Endothelial cell (in vitro differentiated cells): ENCODE data around the gene UXS1. TPM values are rescaled to one million over a fixed set of nuclear protein-coding genes. Genes with fewer than 3 reads are reported as not detected.

Experiments used
- DNase-seq: peaks from one replicate; pipeline ENCODE4 v3.0.0; 2021; ENCODE audit warnings: low spot score
- H3K27ac Mint-ChIP-seq: one replicate; pipeline ENCODE4 v1.8.0; 2021; ENCODE audit warnings: mixed read lengths, inconsistent platforms; ENCODE audit not compliant: unreplicated experiment
- H3K27me3 Mint-ChIP-seq: one replicate; pipeline ENCODE4 v1.8.0; 2021; ENCODE audit warnings: mild to moderate bottlenecking, moderate library complexity, mixed read lengths, inconsistent platforms; ENCODE audit not compliant: unreplicated experiment
- H3K36me3 Mint-ChIP-seq: one replicate; pipeline ENCODE4 v1.8.0; 2021; ENCODE audit warnings: mild to moderate bottlenecking, low read depth, mixed read lengths, inconsistent platforms; ENCODE audit not compliant: unreplicated experiment
- H3K4me1 Mint-ChIP-seq: one replicate; pipeline ENCODE4 v1.8.0; 2021; ENCODE audit warnings: mild to moderate bottlenecking, mixed read lengths, inconsistent platforms; ENCODE audit not compliant: unreplicated experiment
- H3K4me3 Mint-ChIP-seq: one replicate; pipeline ENCODE4 v1.8.0; 2021; ENCODE audit warnings: mild to moderate bottlenecking, mixed read lengths, inconsistent platforms; ENCODE audit not compliant: unreplicated experiment
- H3K9me3 Mint-ChIP-seq: one replicate; pipeline ENCODE4 v1.8.0; 2021; ENCODE audit warnings: mixed read lengths, inconsistent platforms; ENCODE audit not compliant: unreplicated experiment
- CTCF ChIP-seq: fragments of 200-600 bp; sonication (generic); IDR thresholded peaks from one replicate; pipeline ENCODE4 v1.5.0; 2021; ENCODE audit warnings: antibody characterized with exemption; ENCODE audit not compliant: unreplicated experiment
- total RNA-seq: library from RNA; stranded (reverse); fragmentation: NEBNext Ultra II Directional; extraction: Animal tissue kit (Norgen Biotek cat#: 25700); gene quantifications from one replicate; pipeline ENCODE4 v1.2.1, GENCODE V29; 2021; ENCODE audit not compliant: unreplicated experiment

UXS1 gene
- total RNA-seq, 1 donor from 2014 or later: 60.4 TPM

DNA sequence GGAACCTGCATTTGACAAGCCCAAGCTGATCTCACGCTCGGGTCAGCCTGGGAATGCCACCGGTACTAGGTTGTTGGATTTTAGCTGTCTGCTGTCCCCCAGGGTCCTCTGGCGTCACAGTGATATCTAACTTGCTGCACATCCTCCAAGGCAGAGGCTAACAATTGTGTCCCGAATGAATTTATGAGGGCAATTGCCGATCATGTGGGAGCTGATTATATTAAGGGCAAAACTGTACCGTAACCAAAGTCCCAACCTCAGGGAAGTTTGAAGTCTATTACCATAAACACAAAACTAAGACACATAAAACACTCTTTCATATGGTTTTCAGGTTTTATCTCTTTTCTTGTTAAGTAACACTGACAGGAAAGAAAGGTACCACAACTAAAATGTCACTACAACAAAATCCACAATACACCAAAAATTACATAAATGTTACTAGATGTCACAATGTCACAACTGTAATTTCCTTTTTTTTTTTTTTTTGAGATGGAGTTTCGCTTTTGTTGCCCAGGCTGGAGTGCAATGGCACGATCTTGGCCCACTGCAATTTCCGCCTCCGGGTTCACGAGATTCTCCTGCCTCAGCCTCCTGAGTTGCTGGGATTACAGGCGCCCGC is 6.7 kb downstream of the UXS1 start:
- Mint-ChIP-seq H3K4me3 (no peak overlapping the region), H3K36me3 (no peaks in the 10 kb centered on the region), H3K27me3 (peaks cover 5% of the 10 kb centered on the region), H3K9me3 (no peaks in the 10 kb centered on the region), H3K4me1 (peaks cover 25% of the 10 kb centered on the region), H3K27ac (no peak overlapping the region)
- DNase-seq: no peak
- TF ChIP-seq CTCF: no peak

- Mint-ChIP-seq H3K27ac (no peak overlapping the region), H3K4me1 (peaks cover 19% of the 10 kb centered on the region), H3K27me3 (peaks cover 2% of the 10 kb centered on the region), H3K36me3 (no peaks in the 10 kb centered on the region), H3K9me3 (no peaks in the 10 kb centered on the region), H3K4me3 (no peak overlapping the region)
- DNase-seq: no peak
- TF ChIP-seq CTCF: no peak
These were observed 8.5 kb downstream of the UXS1 start for GRCh38 chr2:106185475-106186184.

DNA sequence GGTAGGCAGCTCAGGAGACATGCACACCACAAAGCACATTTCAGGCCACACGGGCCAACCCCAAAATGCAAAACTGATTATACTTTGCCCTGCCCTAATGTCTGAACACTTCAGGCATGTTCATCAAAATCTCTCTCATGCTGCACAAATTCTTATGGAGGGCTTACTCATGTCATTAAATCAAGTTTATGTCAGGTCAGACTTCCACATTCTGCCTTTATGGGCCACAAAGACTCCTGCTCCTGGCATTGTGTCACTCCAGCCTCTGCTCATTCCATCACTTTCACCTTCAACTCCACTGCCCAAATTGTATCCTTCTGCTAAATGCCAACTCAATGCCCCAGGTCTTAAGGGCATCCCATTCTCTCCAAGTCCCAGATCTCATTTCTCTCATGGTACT is 9.2 kb downstream of the UXS1 start:
- DNase-seq: no peak
- no peaks in the 10 kb centered on the region for H3K36me3 Mint-ChIP-seq
- H3K4me1 Mint-ChIP-seq: peaks cover 15% of the 10 kb centered on the region
- H3K4me3 Mint-ChIP-seq: no peak overlapping the region
- H3K27me3 Mint-ChIP-seq: peaks cover 2% of the 10 kb centered on the region
- no peak for TF ChIP-seq CTCF
- no peaks in the 10 kb centered on the region for H3K9me3 Mint-ChIP-seq
- no peak overlapping the region for H3K27ac Mint-ChIP-seq

DNA sequence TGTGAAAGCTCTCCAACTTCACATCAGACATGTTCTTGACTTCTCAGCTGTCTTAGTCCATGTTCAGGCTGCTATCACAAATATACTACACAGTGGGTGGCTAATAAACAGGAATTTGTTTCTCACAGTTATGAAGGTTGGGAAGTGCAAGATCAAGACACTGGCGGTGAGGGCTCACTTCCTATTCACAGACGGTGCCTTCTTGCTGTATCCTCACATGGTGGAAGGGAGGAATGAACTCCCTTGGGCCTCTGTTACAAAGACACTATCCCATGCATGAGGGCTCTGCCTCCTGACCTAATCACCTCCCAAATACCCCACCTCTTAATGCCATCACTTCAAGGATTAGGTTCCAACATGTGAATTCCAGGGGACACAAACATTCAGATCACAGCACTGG is 9.7 kb downstream of the UXS1 start:
- no peaks in the 10 kb centered on the region for H3K36me3 Mint-ChIP-seq
- H3K4me3 Mint-ChIP-seq: no peak overlapping the region
- DNase-seq: no peak
- H3K27ac Mint-ChIP-seq: no peak overlapping the region
- H3K27me3 Mint-ChIP-seq: peaks cover 2% of the 10 kb centered on the region
- H3K9me3 Mint-ChIP-seq: no peaks in the 10 kb centered on the region
- TF ChIP-seq CTCF: no peak
- H3K4me1 Mint-ChIP-seq: peaks cover 11% of the 10 kb centered on the region

DNA sequence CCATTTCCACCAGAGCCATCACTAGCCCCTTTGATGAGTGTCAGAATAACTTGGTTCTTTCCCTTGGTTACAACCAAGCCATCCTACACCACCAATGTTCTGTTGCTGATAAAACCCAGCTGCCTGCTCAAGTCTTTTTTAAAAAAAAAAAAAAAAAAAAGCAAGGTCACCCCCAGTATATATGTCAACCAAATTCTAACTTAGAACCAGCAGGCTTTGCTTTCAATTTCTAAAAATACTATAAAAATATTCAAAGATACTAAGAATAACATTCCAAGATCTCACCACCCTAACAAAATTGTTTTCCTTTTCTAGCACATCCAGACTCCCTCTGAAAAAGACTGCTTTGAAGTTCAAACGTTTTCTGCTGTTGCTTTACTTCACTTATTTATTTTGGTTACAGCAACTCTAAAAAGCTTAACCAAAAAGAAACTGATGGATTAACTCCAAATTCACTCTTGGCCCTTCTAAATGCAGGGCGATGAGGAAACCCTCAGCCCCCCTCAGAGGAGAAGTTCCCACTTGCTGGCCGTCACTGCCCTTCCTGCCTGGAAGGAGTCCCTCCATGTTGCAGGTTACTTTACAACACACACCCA is 10.9 kb downstream of the UXS1 start:
- TF ChIP-seq CTCF: no peak
- Mint-ChIP-seq H3K4me3 (no peak overlapping the region), H3K27me3 (no peaks in the 10 kb centered on the region), H3K4me1 (no peaks in the 10 kb centered on the region), H3K36me3 (no peaks in the 10 kb centered on the region), H3K9me3 (no peaks in the 10 kb centered on the region), H3K27ac (no peak overlapping the region)
- no peak for DNase-seq
